H1 (cell line): ENCODE measurements around the gene GALNT18. TPM values are rescaled to one million over a fixed set of nuclear protein-coding genes. Genes with fewer than 3 reads are reported as not detected.
A peak's percentile ranks its signal among the peaks of the same experiment; 100 is the strongest.

ENCODE experiments used
- CTCF ChIA-PET: fragments of 300-600 bp; sonication (Branson Sonifier 250); formaldehyde crosslinking; loops from one replicate; lab custom pipeline; 2021; ENCODE audit not compliant: partially characterized antibody; lab: Charles Lee
- POLR2A ChIA-PET: fragments of 300-600 bp; sonication (Branson Sonifier 250); formaldehyde crosslinking; loops from one replicate; lab custom pipeline; 2021; ENCODE audit warnings: inconsistent platforms; ENCODE audit not compliant: partially characterized antibody; lab: Charles Lee
- DNase-seq, 2 experiments: peaks; one replicate each; pipeline versions ENCODE4 v3.0.0 to v3.0.0-alpha.2; 2010 to 2022; ENCODE audit warnings: low spot score in 2 of 2, low read depth in 1 of 2, mixed read lengths in 1 of 2
- FAIRE-seq: peaks from 2 replicates; lab custom pipeline; 2011; peaks lifted over from hg19 to GRCh38; lab: Jason Lieb, UNC
- H2AFZ ChIP-seq: 2 replicates; pipeline ENCODE4 v1.8.1; 2012; ENCODE audit warnings: low read length, inconsistent platforms
- H2AK5ac ChIP-seq: 2 replicates; pipeline ENCODE4 v1.6.1; 2013; ENCODE audit warnings: low read depth, low read length
- H2BK120ac ChIP-seq: replicated peaks from 2 replicates; pipeline ENCODE3; 2013; ENCODE audit warnings: low read depth, low read length, inconsistent platforms
- H2BK12ac ChIP-seq: 2 replicates; pipeline ENCODE4 v1.6.1; 2013; ENCODE audit warnings: low read depth, low read length
- H2BK15ac ChIP-seq: 2 replicates; pipeline ENCODE4 v1.6.1; 2013; ENCODE audit warnings: low read length
- H2BK20ac ChIP-seq: 2 replicates; pipeline ENCODE4 v1.6.1; 2013; ENCODE audit warnings: low read length
- H2BK5ac ChIP-seq: 2 replicates; pipeline ENCODE4 v1.6.1; 2013; ENCODE audit warnings: low read depth, low read length
- H3K14ac ChIP-seq: 2 replicates; pipeline ENCODE4 v1.6.1; 2013; ENCODE audit warnings: inconsistent platforms; ENCODE audit not compliant: insufficient read length
- H3K18ac ChIP-seq: 2 replicates; pipeline ENCODE4 v1.6.1; 2013; ENCODE audit warnings: low read length; ENCODE audit errors: extremely low read depth
- H3K23ac ChIP-seq: 2 replicates; pipeline ENCODE4 v1.6.1; 2013; ENCODE audit warnings: inconsistent platforms; ENCODE audit not compliant: insufficient read length
- H3K23me2 ChIP-seq: 2 replicates; pipeline ENCODE4 v1.6.1; 2013; ENCODE audit warnings: low read depth, low read length
- H3K27ac ChIP-seq: 2 replicates; pipeline ENCODE4 v1.6.1; 2011; ENCODE audit warnings: low read depth, low read length, inconsistent platforms
- H3K27me3 ChIP-seq, 4 experiments: replicated peaks in 1 of 4; 1 replicate in 1 of 4; 2 replicates in 3 of 4; pipeline versions ENCODE4 v1.6.1 to v1.8.1; 2011 to 2013; ENCODE audit warnings: low read length in 3 of 4, mild to moderate bottlenecking in 3 of 4, inconsistent platforms in 2 of 4, mixed read lengths in 2 of 4, moderate library complexity in 1 of 4; ENCODE audit not compliant: control insufficient read depth in 3 of 4, insufficient read depth in 3 of 4; ENCODE audit errors: extremely low read depth in 1 of 4
- H3K36me3 ChIP-seq, 4 experiments: 2 replicates each; pipeline versions ENCODE4 v1.6.1 to v1.8.1; 2011 to 2013; ENCODE audit warnings: mild to moderate bottlenecking in 4 of 4, low read length in 3 of 4, moderate library complexity in 2 of 4, control low read depth in 1 of 4, inconsistent platforms in 1 of 4; ENCODE audit not compliant: insufficient read depth in 4 of 4, control insufficient read depth in 2 of 4
- H3K4ac ChIP-seq: replicated peaks from 2 replicates; pipeline ENCODE3; 2013; ENCODE audit warnings: low read length, low read depth, mixed read lengths, inconsistent platforms; ENCODE audit not compliant: insufficient read length
- H3K4me1 ChIP-seq, 4 experiments: replicated peaks in 1 of 4; 1 replicate in 1 of 4; 2 replicates in 3 of 4; pipeline versions ENCODE4 v1.6.1 to v1.8.1; 2011 to 2013; ENCODE audit warnings: low read length in 3 of 4, inconsistent platforms in 2 of 4, mixed read lengths in 1 of 4; ENCODE audit not compliant: insufficient read depth in 4 of 4, control insufficient read depth in 3 of 4
- H3K4me2 ChIP-seq, 2 experiments: 2 replicates each; pipeline versions ENCODE4 v1.6.1 to v1.8.1; 2011 to 2013; ENCODE audit warnings: low read depth in 2 of 2, low read length in 2 of 2, control low read depth in 1 of 2, inconsistent platforms in 1 of 2, mild to moderate bottlenecking in 1 of 2; ENCODE audit not compliant: insufficient read depth in 1 of 2
- H3K4me3 ChIP-seq, 4 experiments: fragments of 200-600, 300-600 bp in 1 of 4; sonication (generic), shearing (Covaris generic), sonication (Bioruptor Twin) in 1 of 4; 2 replicates each; pipeline versions ENCODE4 v1.5.1 to v1.8.1; 2011 to 2016; ENCODE audit warnings: low read length in 4 of 4, low read depth in 3 of 4, control low read depth in 2 of 4, inconsistent platforms in 2 of 4, mild to moderate bottlenecking in 2 of 4, mixed read lengths in 1 of 4, moderate library complexity in 1 of 4; ENCODE audit not compliant: insufficient read depth in 2 of 4; ENCODE audit errors: extremely low read depth in 1 of 4
- H3K56ac ChIP-seq: replicated peaks from 2 replicates; pipeline ENCODE3; 2013; ENCODE audit warnings: low read depth, mild to moderate bottlenecking, mixed read lengths, low read length, inconsistent platforms; ENCODE audit not compliant: insufficient read length
- H3K79me1 ChIP-seq: 2 replicates; pipeline ENCODE4 v1.6.1; 2013; ENCODE audit warnings: low read depth, low read length, control low read depth
- H3K79me2 ChIP-seq, 2 experiments: 2 replicates each; pipeline versions ENCODE4 v1.6.1 to v1.8.1; 2012 to 2013; ENCODE audit warnings: low read length in 2 of 2, mild to moderate bottlenecking in 2 of 2, inconsistent platforms in 1 of 2; ENCODE audit not compliant: insufficient read depth in 2 of 2, control insufficient read depth in 1 of 2
- H3K9ac ChIP-seq, 4 experiments: replicated peaks in 1 of 4; 1 replicate in 1 of 4; 2 replicates in 3 of 4; pipeline versions ENCODE4 v1.6.1 to v1.8.1; 2011 to 2013; ENCODE audit warnings: low read depth in 3 of 4, low read length in 3 of 4, control low read depth in 2 of 4, mild to moderate bottlenecking in 2 of 4, moderate library complexity in 2 of 4, inconsistent platforms in 1 of 4; ENCODE audit errors: extremely low read depth in 1 of 4
- H3K9me3 ChIP-seq, 2 experiments: 2 replicates each; pipeline versions ENCODE4 v1.6.1 to v1.8.1; 2012 to 2013; ENCODE audit warnings: mild to moderate bottlenecking in 2 of 2, moderate library complexity in 2 of 2, control low read depth in 1 of 2, inconsistent platforms in 1 of 2, low read depth in 1 of 2, low read length in 1 of 2, mixed read lengths in 1 of 2; ENCODE audit not compliant: insufficient read depth in 2 of 2
- H4K20me1 ChIP-seq, 2 experiments: replicated peaks in 1 of 2; 2 replicates each; pipeline versions ENCODE3 to v1.8.1; 2011 to 2013; ENCODE audit warnings: inconsistent platforms in 2 of 2, low read length in 2 of 2, mild to moderate bottlenecking in 1 of 2; ENCODE audit not compliant: insufficient read depth in 2 of 2, control insufficient read depth in 1 of 2
- H4K5ac ChIP-seq: 2 replicates; pipeline ENCODE4 v1.6.1; 2013; ENCODE audit warnings: low read length, low read depth, mixed read lengths, inconsistent platforms; ENCODE audit not compliant: insufficient read length
- H4K8ac ChIP-seq: 2 replicates; pipeline ENCODE4 v1.8.0; 2013; ENCODE audit warnings: mild to moderate bottlenecking, moderate library complexity, low read length, inconsistent platforms; ENCODE audit not compliant: insufficient read depth; ENCODE audit errors: extremely low read depth
- H4K91ac ChIP-seq: replicated peaks from 2 replicates; pipeline ENCODE3; 2013; ENCODE audit warnings: low read length, mixed read lengths, inconsistent platforms; ENCODE audit not compliant: insufficient read length
- BACH1 ChIP-seq: IDR thresholded peaks from 2 replicates; pipeline ENCODE4 v1.6.1; 2012; ENCODE audit warnings: low read length, improper control_type of control experiment
- CHD2 ChIP-seq: IDR thresholded peaks from 2 replicates; pipeline ENCODE4 v1.6.1; 2012; ENCODE audit warnings: low read length, improper control_type of control experiment
- CTCF ChIP-seq, 3 experiments: IDR thresholded peaks; 1 replicate in 2 of 3; 2 replicates in 1 of 3; pipeline versions ENCODE4 v1.5.1 to v1.6.1; 2011; ENCODE audit warnings: low read length in 3 of 3, mild to moderate bottlenecking in 3 of 3, inconsistent platforms in 2 of 3, low read depth in 1 of 3, moderate library complexity in 1 of 3; ENCODE audit not compliant: insufficient read depth in 1 of 3; ENCODE audit errors: control extremely low read depth in 1 of 3
- EGR1 ChIP-seq: IDR thresholded peaks from 2 replicates; pipeline ENCODE4 v1.6.1; 2011; ENCODE audit warnings: low read depth, low read length, borderline replicate concordance
- NANOG ChIP-seq: IDR thresholded peaks from 2 replicates; pipeline ENCODE4 v1.6.1; 2011; ENCODE audit warnings: low read length, low read depth, mild to moderate bottlenecking, inconsistent platforms; ENCODE audit not compliant: insufficient read depth, poor library complexity, severe bottlenecking
- SP1 ChIP-seq: IDR thresholded peaks from 2 replicates; pipeline ENCODE4 v1.6.1; 2011; ENCODE audit warnings: low read depth, low read length
- SP2 ChIP-seq: IDR thresholded peaks from 2 replicates; pipeline ENCODE4 v1.6.1; 2012; ENCODE audit warnings: mild to moderate bottlenecking, low read length, inconsistent platforms
- WGBS, 2 experiments: shearing (Covaris generic) in 1 of 2; methylation state at CpG; one replicate each; pipeline versions ENCODE4 v1.1.6 to v1.1.7; 2013 to 2015; ENCODE audit warnings: low lambda C conversion rate in 2 of 2, mixed read lengths in 2 of 2, inconsistent platforms in 1 of 2, low coverage in 1 of 2, missing lambda C conversion rate in 1 of 2; ENCODE audit not compliant: insufficient replicate concordance in 2 of 2, insufficient coverage in 1 of 2, insufficient read length in 1 of 2; ENCODE audit errors: extremely low coverage in 1 of 2, missing lambda C conversion rate in 1 of 2; 5-methylcytosine and 5-hydroxymethylcytosine counted together
- polyA plus RNA-seq, 7 experiments: library from polyadenylated mRNA; depleted of rRNA in 3 of 7; stranded (reverse) in 5 of 7; unstranded in 2 of 7; fragments of >200 nt in 5 of 7; fragments of 200-250 nt in 2 of 7; gene quantifications; 1 replicate in 5 of 7; 2 replicates in 1 of 7; 4 replicates in 1 of 7; pipeline versions ENCODE4 v1.2.1 to v1.2.3, GENCODE V29; 2011 to 2013; ENCODE audit warnings: missing spikeins in 2 of 7, mixed read lengths in 2 of 7
- total RNA-seq: library from RNA; stranded (reverse); fragmentation: NEBNext Ultra II Directional; extraction: Animal tissue kit (Norgen Biotek cat#: 25700); gene quantifications from 2 replicates; pipeline ENCODE4 v1.2.1, GENCODE V29; 2021

The GALNT18 gene
- total and polyA plus RNA-seq, 2 of the 8 experiments (the other 6 are each of a cell fraction or from before 2014, with no cell fraction given): 6.0 to 9.4 TPM

- Histone ChIP-seq H3K56ac (no peak overlapping the region), H2BK5ac (no peak overlapping the region), H3K4me3 (no peak overlapping the region), H3K27ac (no peak overlapping the region), H2BK15ac (no peak overlapping the region), H4K8ac (no peak overlapping the region), H3K79me1 (no peaks in the 10 kb centered on the region), H2AK5ac (no peak overlapping the region), H3K27me3 (peaks cover 5 to 31% (median 24%) of the 10 kb centered on the region in 4 experiments), H4K91ac (no peak overlapping the region), H3K23ac (no peak overlapping the region), H2AFZ (no peak overlapping the region), H2BK12ac (no peak overlapping the region), H3K9me3 (no peaks in the 10 kb centered on the region), H3K4ac (no peak overlapping the region), H3K23me2 (peaks cover 16% of the 10 kb centered on the region), H3K4me2 (no peak overlapping the region; a peak in 1 of 4 replicates), H3K9ac (no peak overlapping the region), H3K4me1 (peaks cover 2 to 11% (median 7%) of the 10 kb centered on the region in 4 experiments; a peak in 6 of 7 replicates), H3K14ac (no peak overlapping the region), H3K79me2 (0 out of 4 replicates have a peak, but pooled peaks cover 0 to 3% of the 10 kb centered on the region in 2 experiments), H4K20me1 (peaks cover 0 to 8% of the 10 kb centered on the region in 2 experiments), H4K5ac (no peak overlapping the region), H3K36me3 (no peaks in the 10 kb centered on the region), H2BK120ac (no peak overlapping the region), H3K18ac (no peak overlapping the region), H2BK20ac (no peak overlapping the region)
- CTCF ChIA-PET: interaction anchor here (0.7 to 1.9 kb wide), 8 partner anchors 10 to 169 kb away, joined by 3 to 13 read pairs (median 4); no protein-coding TSS in a partner anchor
- POLR2A ChIA-PET: no interaction called here
- DNase-seq (no peak), FAIRE-seq (peak; percentile 28)
- 43% methylated on average over 4 of the region's 4 CpGs; no CpG with 5 or more reads in 1 of the 2 experiments for WGBS, 2 experiments
- TF ChIP-seq SP1 (no peak), BACH1 (no peak), CTCF (IDR thresholded peaks at IDR 0.05; ENCODE audit: control extremely low read depth in 1 of 3, insufficient read depth in 1 of 3, low read depth in 1 of 3, low read length in 3 of 3) (peak; percentile 21 to 64 (median 57)), NANOG (no peak), SP2 (no peak), CHD2 (no peak), EGR1 (no peak)
Observed at GRCh38 chr11:11618973-11619435, 2.8 kb downstream of the GALNT18 start.
